Fibroblast of lung (primary cell): ENCODE data around the gene POLD1. TPM values are rescaled to one million over a fixed set of nuclear protein-coding genes. Genes with fewer than 3 reads are reported as not detected.

Experiments used
- DNase-seq, 2 donors: peaks; one replicate each; pipeline versions ENCODE4 v3.0.0 to v3.0.0-alpha.2; 2010; ENCODE audit warnings: low read depth in 2 of 2
- H2AFZ ChIP-seq: 2 replicates; pipeline ENCODE4 v1.5.1; 2012; ENCODE audit warnings: low read length, control low read depth, inconsistent platforms
- H3K27ac ChIP-seq: 2 replicates; pipeline ENCODE4 v1.5.1; 2011; ENCODE audit warnings: low read length, control low read depth; ENCODE audit not compliant: insufficient read depth
- H3K27me3 ChIP-seq: 2 replicates; pipeline ENCODE4 v1.5.1; 2011; ENCODE audit warnings: mild to moderate bottlenecking, low read length; ENCODE audit not compliant: control insufficient read depth, insufficient read depth
- H3K36me3 ChIP-seq: 2 replicates; pipeline ENCODE4 v1.5.1; 2011; ENCODE audit warnings: low read length; ENCODE audit not compliant: control insufficient read depth, insufficient read depth
- H3K4me1 ChIP-seq: 2 replicates; pipeline ENCODE4 v1.5.1; 2011; ENCODE audit warnings: low read length; ENCODE audit not compliant: control insufficient read depth, insufficient read depth; ENCODE audit errors: extremely low read depth
- H3K4me2 ChIP-seq: 2 replicates; pipeline ENCODE4 v1.5.1; 2011; ENCODE audit warnings: low read length, control low read depth; ENCODE audit not compliant: insufficient read depth; ENCODE audit errors: extremely low read depth
- H3K4me3 ChIP-seq, 4 experiments: fragments of 200-600 bp in 1 of 4; sonication (generic) in 1 of 4; replicated peaks in 1 of 4; 2 replicates each; pipeline ENCODE4 v1.5.1; 2011 to 2016; ENCODE audit warnings: low read length in 4 of 4, low read depth in 3 of 4, mild to moderate bottlenecking in 3 of 4, control low read depth in 2 of 4, inconsistent platforms in 1 of 4, mixed read lengths in 1 of 4; ENCODE audit not compliant: insufficient read depth in 1 of 4; ENCODE audit errors: control extremely low read depth in 1 of 4
- H3K79me2 ChIP-seq: 2 replicates; pipeline ENCODE4 v1.5.1; 2012; ENCODE audit warnings: mild to moderate bottlenecking, low read length, inconsistent platforms; ENCODE audit not compliant: control insufficient read depth, insufficient read depth
- H3K9ac ChIP-seq: 2 replicates; pipeline ENCODE4 v1.5.1; 2011; ENCODE audit warnings: mild to moderate bottlenecking, low read length, control low read depth; ENCODE audit not compliant: insufficient read depth
- H3K9me3 ChIP-seq: 2 replicates; pipeline ENCODE4 v1.5.1; 2012; ENCODE audit warnings: low read depth, low read length; ENCODE audit not compliant: control insufficient read depth, insufficient read depth
- H4K20me1 ChIP-seq: 2 replicates; pipeline ENCODE4 v1.5.1; 2011; ENCODE audit warnings: low read length; ENCODE audit not compliant: control insufficient read depth, insufficient read depth; ENCODE audit errors: extremely low read depth
- EZH2 ChIP-seq: IDR thresholded peaks from 2 replicates; pipeline ENCODE4 v1.5.1; 2012; ENCODE audit warnings: low read length, control low read depth, mild to moderate bottlenecking; ENCODE audit errors: missing control alignments
- polyA plus RNA-seq, 2 donors: library from polyadenylated mRNA; depleted of rRNA in 1 of 2; stranded (reverse) in 1 of 2; unstranded in 1 of 2; fragments of >200 nt; gene quantifications; 2 replicates each; pipeline ENCODE4 v1.2.1, GENCODE V29; 2011 to 2012; ENCODE audit warnings: missing spikeins in 1 of 2
- total RNA-seq: library from RNA; depleted of rRNA; stranded (reverse); fragments of >200 nt; gene quantifications from 2 replicates; pipeline ENCODE4 v1.2.1, GENCODE V29; 2014
- TF ChIP-seq, protein P1 (sequence below), 2 donors: IDR thresholded peaks in 1 of 2; conservative IDR thresholded peaks in 1 of 2; 1 replicate in 1 of 2; 2 replicates in 1 of 2; pipeline ENCODE4 v1.5.1; 2011 to 2012; ENCODE audit warnings: low read length in 2 of 2, control low read depth in 1 of 2, inconsistent platforms in 1 of 2, low read depth in 1 of 2, mild to moderate bottlenecking in 1 of 2

Gene POLD1
- total and polyA plus RNA-seq, 2 donors (not counting 1 experiment from before 2014, with no cell fraction given): 4.0 to 23.6 TPM

DNA sequence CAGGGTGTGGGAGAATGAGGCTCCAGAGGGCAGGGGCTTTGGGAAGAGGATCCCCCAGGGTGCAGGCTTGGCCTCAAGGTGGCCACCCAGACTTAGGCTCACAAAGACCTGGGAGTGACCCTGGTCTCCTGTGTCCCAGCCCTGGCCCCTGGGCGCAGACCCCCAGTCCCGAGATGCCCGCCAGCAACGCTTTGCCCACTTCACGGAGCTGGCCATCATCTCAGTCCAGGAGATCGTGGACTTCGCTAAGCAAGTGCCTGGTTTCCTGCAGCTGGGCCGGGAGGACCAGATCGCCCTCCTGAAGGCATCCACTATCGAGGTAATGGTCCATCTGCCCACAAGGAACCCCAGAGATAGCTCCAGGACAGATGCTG lies 5.3 kb upstream of the POLD1 start:
- no peak for TF ChIP-seq EZH2
- TF ChIP-seq, protein P1, sequence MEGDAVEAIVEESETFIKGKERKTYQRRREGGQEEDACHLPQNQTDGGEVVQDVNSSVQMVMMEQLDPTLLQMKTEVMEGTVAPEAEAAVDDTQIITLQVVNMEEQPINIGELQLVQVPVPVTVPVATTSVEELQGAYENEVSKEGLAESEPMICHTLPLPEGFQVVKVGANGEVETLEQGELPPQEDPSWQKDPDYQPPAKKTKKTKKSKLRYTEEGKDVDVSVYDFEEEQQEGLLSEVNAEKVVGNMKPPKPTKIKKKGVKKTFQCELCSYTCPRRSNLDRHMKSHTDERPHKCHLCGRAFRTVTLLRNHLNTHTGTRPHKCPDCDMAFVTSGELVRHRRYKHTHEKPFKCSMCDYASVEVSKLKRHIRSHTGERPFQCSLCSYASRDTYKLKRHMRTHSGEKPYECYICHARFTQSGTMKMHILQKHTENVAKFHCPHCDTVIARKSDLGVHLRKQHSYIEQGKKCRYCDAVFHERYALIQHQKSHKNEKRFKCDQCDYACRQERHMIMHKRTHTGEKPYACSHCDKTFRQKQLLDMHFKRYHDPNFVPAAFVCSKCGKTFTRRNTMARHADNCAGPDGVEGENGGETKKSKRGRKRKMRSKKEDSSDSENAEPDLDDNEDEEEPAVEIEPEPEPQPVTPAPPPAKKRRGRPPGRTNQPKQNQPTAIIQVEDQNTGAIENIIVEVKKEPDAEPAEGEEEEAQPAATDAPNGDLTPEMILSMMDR (conservative IDR thresholded peaks at IDR 0.05 in 1 of 2, IDR thresholded peaks at IDR 0.05 in 1 of 2; ENCODE audit: low read depth in 1 of 2, low read length in 2 of 2): no peak
- Histone ChIP-seq H3K9me3 (no peaks in the 10 kb centered on the region), H2AFZ (no peak overlapping the region), H3K4me1 (peaks cover 2% of the 10 kb centered on the region), H3K4me3 (no peak overlapping the region), H4K20me1 (no peaks in the 10 kb centered on the region), H3K79me2 (no peaks in the 10 kb centered on the region), H3K4me2 (no peak overlapping the region), H3K9ac (no peak overlapping the region), H3K27me3 (no peaks in the 10 kb centered on the region), H3K36me3 (peaks cover 28% of the 10 kb centered on the region), H3K27ac (no peak overlapping the region)
- DNase-seq: no peak

GRCh38 chr19:50379602-50380001 lies 4.5 kb upstream of the POLD1 start:
- Histone ChIP-seq H3K4me2 (no peak overlapping the region), H2AFZ (no peak overlapping the region), H3K4me1 (peaks cover 2% of the 10 kb centered on the region), H3K9ac (no peak overlapping the region), H3K36me3 (peaks cover 28% of the 10 kb centered on the region), H3K4me3 (no peak overlapping the region), H3K9me3 (no peaks in the 10 kb centered on the region), H3K27me3 (no peaks in the 10 kb centered on the region), H3K79me2 (no peaks in the 10 kb centered on the region), H4K20me1 (no peaks in the 10 kb centered on the region), H3K27ac (no peak overlapping the region)
- TF ChIP-seq, protein P1 (conservative IDR thresholded peaks at IDR 0.05 in 1 of 2, IDR thresholded peaks at IDR 0.05 in 1 of 2; ENCODE audit: low read depth in 1 of 2, low read length in 2 of 2): no peak
- TF ChIP-seq EZH2: no peak
- no peak for DNase-seq

DNA sequence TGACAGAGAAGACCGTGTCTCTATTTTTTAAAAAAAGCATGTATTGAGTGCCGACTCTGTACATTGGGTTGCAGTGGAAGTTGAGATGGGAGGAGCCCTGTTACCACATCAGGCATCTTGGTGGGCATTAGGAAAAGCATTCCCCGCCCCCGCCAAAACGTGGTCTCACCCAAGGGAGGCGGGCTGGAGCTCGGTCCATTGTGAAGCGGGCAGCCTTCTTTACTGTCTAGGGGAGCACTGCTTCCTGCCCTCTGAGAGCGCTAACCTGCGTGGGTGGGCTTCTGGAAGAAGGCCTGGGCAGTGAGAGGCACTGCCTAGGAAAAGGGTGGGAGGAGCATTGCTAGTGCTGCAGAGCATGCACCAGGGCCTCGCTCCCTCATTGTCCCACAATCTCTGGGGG lies 4.0 kb upstream of the POLD1 start:
- no peak for DNase-seq
- Histone ChIP-seq H3K27ac (no peak overlapping the region), H3K36me3 (peaks cover 28% of the 10 kb centered on the region), H3K4me1 (peaks cover 2% of the 10 kb centered on the region), H3K79me2 (peaks cover 1% of the 10 kb centered on the region), H3K9me3 (no peaks in the 10 kb centered on the region), H3K27me3 (no peaks in the 10 kb centered on the region), H3K4me3 (no peak overlapping the region), H4K20me1 (no peaks in the 10 kb centered on the region), H2AFZ (no peak overlapping the region), H3K4me2 (no peak overlapping the region), H3K9ac (no peak overlapping the region)
- no peak for TF ChIP-seq EZH2
- TF ChIP-seq, protein P1 (conservative IDR thresholded peaks at IDR 0.05 in 1 of 2, IDR thresholded peaks at IDR 0.05 in 1 of 2; ENCODE audit: low read depth in 1 of 2, low read length in 2 of 2): no peak
